BLaER1 treated with 17β-estradiol and CSF1 and Interleukin-3, amounts not matched to agents 10 nM and 100 nM (cell line): Measurements from ENCODE around the gene FHOD3.

Experiments used
- H3K27ac ChIP-seq, 11 experiments: shearing (Covaris generic); formaldehyde crosslinking; 2 replicates each; pipeline ENCODE4 v1.8.1; 2022
- H3K27me3 ChIP-seq, 11 experiments: shearing (Covaris generic); formaldehyde crosslinking; 2 replicates each; pipeline ENCODE4 v1.8.1; 2022
- H3K36me3 ChIP-seq, 11 experiments: shearing (Covaris generic); formaldehyde crosslinking; 2 replicates each; pipeline ENCODE4 v1.8.1; 2022
- H3K4me1 ChIP-seq, 10 experiments: shearing (Covaris generic); formaldehyde crosslinking; 2 replicates each; pipeline ENCODE4 v1.8.1; 2022
- H3K4me2 ChIP-seq, 11 experiments: shearing (Covaris generic); formaldehyde crosslinking; 2 replicates each; pipeline ENCODE4 v1.8.1; 2022
- H3K4me3 ChIP-seq, 10 experiments: shearing (Covaris generic); formaldehyde crosslinking; 2 replicates each; pipeline ENCODE4 v1.8.1; 2022
- H3K9ac ChIP-seq, 11 experiments: shearing (Covaris generic); formaldehyde crosslinking; 2 replicates each; pipeline ENCODE4 v1.8.1; 2022
- H3K9me3 ChIP-seq, 11 experiments: shearing (Covaris generic); formaldehyde crosslinking; replicated peaks in 1 of 11; 2 replicates each; pipeline ENCODE4 v1.8.1; 2022
- H4K20me1 ChIP-seq, 11 experiments: shearing (Covaris generic); formaldehyde crosslinking; 2 replicates each; pipeline ENCODE4 v1.8.1; 2022
- Cebpa-rat ChIP-seq, 11 experiments: shearing (Covaris generic); IDR thresholded peaks; 2 replicates each; pipeline ENCODE4 v1.8.1; 2022

Gene FHOD3

GRCh38 chr18:36271153-36271552, 26.4 kb upstream of the FHOD3 start:
- H3K27me3 ChIP-seq = no peaks in the 10 kb centered on the region
- no peak overlapping the region for H3K4me2 ChIP-seq
- H3K4me1 ChIP-seq = peaks cover 0 to 7% (median 0%) of the 10 kb centered on the region in 10 experiments; a peak in 2 of 20 replicates
- H3K36me3 ChIP-seq = no peaks in the 10 kb centered on the region
- TF ChIP-seq Cebpa-rat (IDR thresholded peaks at IDR 0.05) = no peak
- H3K9ac ChIP-seq = no peak overlapping the region
- no peak overlapping the region for H3K4me3 ChIP-seq
- H3K27ac ChIP-seq = no peak overlapping the region
- no peaks in the 10 kb centered on the region for H3K9me3 ChIP-seq
- no peaks in the 10 kb centered on the region for H4K20me1 ChIP-seq

GRCh38 chr18:36273347-36273746, 24.2 kb upstream of the FHOD3 start:
- H4K20me1 ChIP-seq = no peaks in the 10 kb centered on the region
- no peaks in the 10 kb centered on the region for H3K9me3 ChIP-seq
- H3K9ac ChIP-seq = no peak overlapping the region
- H3K4me3 ChIP-seq = no peak overlapping the region
- TF ChIP-seq Cebpa-rat (IDR thresholded peaks at IDR 0.05) = no peak
- H3K36me3 ChIP-seq = no peaks in the 10 kb centered on the region
- no peak overlapping the region for H3K4me2 ChIP-seq
- H3K27me3 ChIP-seq = no peaks in the 10 kb centered on the region
- H3K4me1 ChIP-seq = no peaks in the 10 kb centered on the region
- H3K27ac ChIP-seq = no peak overlapping the region

GRCh38 chr18:36274083-36274715, 23.3 kb upstream of the FHOD3 start:
- no peak overlapping the region for H3K4me2 ChIP-seq

GRCh38 chr18:36275561-36275960, 22.0 kb upstream of the FHOD3 start:
- Histone ChIP-seq H3K4me1 (no peaks in the 10 kb centered on the region), H3K36me3 (no peaks in the 10 kb centered on the region), H3K9me3 (no peaks in the 10 kb centered on the region), H3K4me2 (no peak overlapping the region), H3K9ac (no peak overlapping the region), H4K20me1 (no peaks in the 10 kb centered on the region), H3K27ac (no peak overlapping the region), H3K4me3 (no peak overlapping the region), H3K27me3 (no peaks in the 10 kb centered on the region)
- TF ChIP-seq Cebpa-rat (IDR thresholded peaks at IDR 0.05) = no peak

More at GRCh38 chr18:36274083-36274715, 23.3 kb upstream of the FHOD3 start:
- H3K36me3 ChIP-seq = no peaks in the 10 kb centered on the region
- no peaks in the 10 kb centered on the region for H4K20me1 ChIP-seq
- TF ChIP-seq Cebpa-rat (IDR thresholded peaks at IDR 0.05) = no peak
- H3K9me3 ChIP-seq = no peaks in the 10 kb centered on the region
- no peaks in the 10 kb centered on the region for H3K27me3 ChIP-seq
- H3K27ac ChIP-seq = no peak overlapping the region
- H3K4me1 ChIP-seq = no peaks in the 10 kb centered on the region
- no peak overlapping the region for H3K4me3 ChIP-seq
- H3K9ac ChIP-seq = no peak overlapping the region

- Histone ChIP-seq H4K20me1 (no peaks in the 10 kb centered on the region), H3K4me1 (no peaks in the 10 kb centered on the region), H3K9me3 (no peaks in the 10 kb centered on the region), H3K9ac (no peak overlapping the region), H3K27me3 (no peaks in the 10 kb centered on the region), H3K27ac (no peak overlapping the region), H3K4me2 (no peak overlapping the region), H3K36me3 (no peaks in the 10 kb centered on the region), H3K4me3 (no peak overlapping the region)
- TF ChIP-seq Cebpa-rat (IDR thresholded peaks at IDR 0.05) = no peak
These were observed 18.5 kb upstream of the FHOD3 start for GRCh38 chr18:36279001-36279400.

GRCh38 chr18:36281936-36282335, 15.6 kb upstream of the FHOD3 start:
- Histone ChIP-seq H3K4me2 (no peak overlapping the region), H4K20me1 (no peaks in the 10 kb centered on the region), H3K4me3 (no peak overlapping the region), H3K4me1 (no peaks in the 10 kb centered on the region), H3K36me3 (no peaks in the 10 kb centered on the region), H3K9ac (no peak overlapping the region), H3K9me3 (no peaks in the 10 kb centered on the region), H3K27me3 (no peaks in the 10 kb centered on the region), H3K27ac (no peak overlapping the region)
- no peak for TF ChIP-seq Cebpa-rat (IDR thresholded peaks at IDR 0.05)

GRCh38 chr18:36283448-36283847, 14.1 kb upstream of the FHOD3 start:
- no peak overlapping the region for H3K9ac ChIP-seq
- peaks cover 0 to 7% (median 5%) of the 10 kb centered on the region in 11 experiments; a peak in 14 of 22 replicates for H3K9me3 ChIP-seq
- no peaks in the 10 kb centered on the region for H3K4me1 ChIP-seq
- no peaks in the 10 kb centered on the region for H3K36me3 ChIP-seq
- H3K4me3 ChIP-seq = no peak overlapping the region
- no peak overlapping the region for H3K4me2 ChIP-seq
- no peak for TF ChIP-seq Cebpa-rat (IDR thresholded peaks at IDR 0.05)
- no peaks in the 10 kb centered on the region for H3K27me3 ChIP-seq
- no peaks in the 10 kb centered on the region for H4K20me1 ChIP-seq
- no peak overlapping the region for H3K27ac ChIP-seq

GRCh38 chr18:36284268-36284667, 13.2 kb upstream of the FHOD3 start:
- H3K9ac ChIP-seq = no peak overlapping the region
- H3K9me3 ChIP-seq = peaks cover 0 to 16% (median 11%) of the 10 kb centered on the region in 11 experiments; a peak in 16 of 22 replicates
- H3K27me3 ChIP-seq = no peaks in the 10 kb centered on the region
- no peak overlapping the region for H3K4me3 ChIP-seq
- H3K4me1 ChIP-seq = no peaks in the 10 kb centered on the region
- no peak overlapping the region for H3K4me2 ChIP-seq
- no peak overlapping the region for H3K27ac ChIP-seq
- no peak for TF ChIP-seq Cebpa-rat (IDR thresholded peaks at IDR 0.05)
- no peaks in the 10 kb centered on the region for H4K20me1 ChIP-seq
- no peaks in the 10 kb centered on the region for H3K36me3 ChIP-seq

- H3K4me3 ChIP-seq = no peak overlapping the region
- no peaks in the 10 kb centered on the region for H4K20me1 ChIP-seq
- H3K9me3 ChIP-seq = peaks cover 0 to 20% (median 11%) of the 10 kb centered on the region in 11 experiments; a peak in 16 of 22 replicates
- H3K27ac ChIP-seq = no peak overlapping the region
- no peak overlapping the region for H3K4me2 ChIP-seq
- H3K4me1 ChIP-seq = no peaks in the 10 kb centered on the region
- no peak for TF ChIP-seq Cebpa-rat (IDR thresholded peaks at IDR 0.05)
- H3K9ac ChIP-seq = no peak overlapping the region
- no peaks in the 10 kb centered on the region for H3K27me3 ChIP-seq
- H3K36me3 ChIP-seq = no peaks in the 10 kb centered on the region
These were observed 12.7 kb upstream of the FHOD3 start for GRCh38 chr18:36284671-36285295.

- no peaks in the 10 kb centered on the region for H3K27me3 ChIP-seq
- H3K4me2 ChIP-seq = no peak overlapping the region
- H3K4me3 ChIP-seq = no peak overlapping the region
- H3K4me1 ChIP-seq = no peaks in the 10 kb centered on the region
- TF ChIP-seq Cebpa-rat (IDR thresholded peaks at IDR 0.05) = no peak
- H3K9me3 ChIP-seq = peaks cover 0 to 20% (median 11%) of the 10 kb centered on the region in 11 experiments; a peak in 16 of 22 replicates
- no peak overlapping the region for H3K27ac ChIP-seq
- no peaks in the 10 kb centered on the region for H3K36me3 ChIP-seq
- no peaks in the 10 kb centered on the region for H4K20me1 ChIP-seq
- no peak overlapping the region for H3K9ac ChIP-seq
These were observed 9.9 kb upstream of the FHOD3 start for GRCh38 chr18:36287653-36288052.
